Muscle of arm (tissue), 12 donors: ENCODE results near the gene GDAP1L1. TPM values are rescaled to one million over a fixed set of nuclear protein-coding genes. Genes with fewer than 3 reads are reported as not detected.
"Not testable (repeated sequence)": the region's sequence is repeated elsewhere in the genome, so short reads cannot be mapped to it uniquely, and the experiment has no call there.

Experiments
- DNase-seq: peaks from one replicate; pipeline ENCODE4 v3.0.0-alpha.2; 2013
- polyA plus RNA-seq, 12 donors: library from polyadenylated mRNA; unstranded; fragments of 120-200 nt; gene quantifications; one replicate each; pipeline ENCODE4 v1.2.1, GENCODE V29; 2013; ENCODE audit not compliant: insufficient read length in 12 of 12

The GDAP1L1 gene
- polyA plus RNA-seq, 12 donors, result 0.09 to 1.0 (median 0.30) TPM; not detected in 5

DNA sequence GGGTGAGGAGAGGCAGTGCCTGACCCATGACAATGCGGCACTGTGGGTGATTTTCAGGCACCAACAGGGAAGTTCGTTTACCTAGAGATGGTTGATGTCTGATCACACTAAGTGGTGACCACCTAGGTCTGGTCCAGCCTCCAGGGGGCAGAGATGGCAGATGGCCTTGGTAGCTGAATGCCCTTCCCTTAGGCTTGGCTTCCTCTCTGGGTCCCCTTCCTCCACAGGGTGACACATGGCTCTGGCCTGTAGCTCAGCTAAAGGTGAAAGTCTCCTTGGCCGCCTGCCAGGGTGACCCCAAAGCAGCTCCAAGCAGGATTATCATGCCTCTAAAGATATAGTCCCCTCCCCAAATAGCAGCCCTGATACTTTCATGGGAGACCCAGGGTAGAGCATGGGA, 6.4 kb downstream of the GDAP1L1 start:
- DNase-seq, result no peak

DNA sequence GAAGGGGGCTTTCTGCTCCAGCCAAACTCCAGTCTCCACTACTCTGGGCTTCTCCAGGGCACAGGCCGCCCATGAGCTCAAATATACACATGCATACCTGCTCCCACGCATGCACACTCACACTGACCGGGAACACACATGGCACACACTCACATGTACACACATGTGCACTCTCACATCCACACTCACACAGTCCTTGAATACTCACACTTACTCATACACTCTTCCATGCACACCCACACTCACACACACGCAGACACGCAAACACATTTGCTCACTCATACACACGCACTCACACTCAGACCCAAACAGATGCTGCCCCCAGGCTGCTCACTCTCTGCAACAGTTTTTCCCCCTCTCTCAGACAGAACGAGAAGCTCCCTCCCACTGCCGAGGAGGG, 7.0 kb downstream of the GDAP1L1 start:
- no peak for DNase-seq

- DNase-seq, result no peak
Measured at GRCh38 chr20:44255942-44256341, 8.8 kb downstream of the GDAP1L1 start.

DNA sequence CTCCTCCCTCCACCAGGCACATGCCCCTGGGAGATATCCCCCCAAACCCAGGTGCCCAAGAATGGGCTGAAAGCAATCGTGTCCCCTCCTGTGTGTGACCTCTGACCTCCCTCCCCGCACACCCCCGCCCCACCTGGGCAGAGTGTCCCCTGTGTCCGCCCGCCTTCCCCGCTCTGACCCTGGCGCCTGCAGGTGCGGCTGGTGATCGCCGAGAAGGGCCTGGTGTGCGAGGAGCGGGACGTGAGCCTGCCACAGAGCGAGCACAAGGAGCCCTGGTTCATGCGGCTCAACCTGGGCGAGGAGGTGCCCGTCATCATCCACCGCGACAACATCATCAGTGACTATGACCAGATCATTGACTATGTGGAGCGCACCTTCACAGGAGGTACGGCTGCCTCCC, 9.9 kb downstream of the GDAP1L1 start:
- no peak for DNase-seq

DNA sequence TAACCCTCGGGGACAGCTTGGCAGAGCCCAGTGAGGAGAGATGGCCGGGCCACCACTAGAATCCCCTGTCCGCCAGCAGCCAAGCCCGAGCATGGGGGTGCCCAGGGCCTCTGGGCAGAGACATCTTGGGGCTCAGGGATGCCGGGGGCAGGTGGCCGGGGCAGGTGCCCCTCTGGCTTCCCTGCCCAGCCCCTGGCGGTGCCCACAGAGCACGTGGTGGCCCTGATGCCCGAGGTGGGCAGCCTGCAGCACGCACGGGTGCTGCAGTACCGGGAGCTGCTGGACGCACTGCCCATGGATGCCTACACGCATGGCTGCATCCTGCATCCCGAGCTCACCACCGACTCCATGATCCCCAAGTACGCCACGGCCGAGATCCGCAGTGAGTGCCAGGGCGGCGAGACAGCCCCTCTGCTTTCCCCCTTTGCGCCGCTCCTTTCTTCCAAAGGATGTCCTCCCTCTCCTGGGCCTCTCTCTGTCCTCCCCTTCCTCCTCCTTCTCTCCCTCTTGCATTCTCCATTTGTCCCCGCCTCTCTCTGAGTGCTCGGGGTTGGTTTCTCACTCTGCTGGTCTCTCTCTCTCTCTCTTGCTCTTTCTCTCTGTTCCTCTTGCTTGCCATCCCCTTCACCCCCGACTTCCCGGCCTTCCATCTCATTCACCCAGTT, 11.2 kb downstream of the GDAP1L1 start:
- no peak for DNase-seq

- DNase-seq, result no peak
Measured at GRCh38 chr20:44264287-44264686, 17.2 kb downstream of the GDAP1L1 start.

- DNase-seq, result no peak
Measured at GRCh38 chr20:44268802-44269201, 21.7 kb downstream of the GDAP1L1 start.

DNA sequence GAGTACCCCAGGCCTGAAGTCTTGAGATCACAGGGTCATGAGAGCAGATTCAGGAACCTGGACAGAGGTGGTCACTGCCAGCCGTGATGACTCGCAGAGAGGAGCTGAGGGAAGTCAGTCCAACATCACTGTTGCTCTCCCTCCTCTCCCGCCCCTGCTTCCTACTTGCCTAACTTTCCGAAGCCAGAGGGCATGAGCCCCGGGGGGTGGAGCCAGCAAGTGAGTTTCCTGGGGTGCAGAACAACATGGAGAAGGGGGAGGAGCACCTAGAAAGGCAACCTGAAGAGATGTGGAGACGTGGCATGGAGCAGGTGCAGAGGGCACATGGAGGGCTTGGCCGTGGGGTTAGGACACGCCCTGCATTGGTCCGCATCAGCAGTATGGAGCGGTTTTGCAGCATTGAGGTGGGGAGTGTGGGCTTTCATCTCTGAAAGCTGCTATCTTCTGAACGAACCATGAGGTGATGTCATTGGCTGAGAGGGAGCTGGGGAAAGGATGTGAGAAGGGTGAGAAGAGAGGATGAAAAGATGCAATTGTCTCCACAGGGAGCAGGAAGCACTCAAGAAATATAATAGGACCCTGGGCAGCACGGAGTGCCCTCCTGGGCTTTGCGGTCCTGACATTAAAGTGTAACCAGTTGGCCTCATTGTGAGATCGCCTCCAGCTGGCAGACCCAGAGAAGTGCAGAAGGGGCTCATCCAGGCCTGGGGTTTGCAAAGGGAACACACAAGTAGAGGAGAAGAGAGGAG, 25.0 kb downstream of the GDAP1L1 start:
- DNase-seq, result no peak

DNA sequence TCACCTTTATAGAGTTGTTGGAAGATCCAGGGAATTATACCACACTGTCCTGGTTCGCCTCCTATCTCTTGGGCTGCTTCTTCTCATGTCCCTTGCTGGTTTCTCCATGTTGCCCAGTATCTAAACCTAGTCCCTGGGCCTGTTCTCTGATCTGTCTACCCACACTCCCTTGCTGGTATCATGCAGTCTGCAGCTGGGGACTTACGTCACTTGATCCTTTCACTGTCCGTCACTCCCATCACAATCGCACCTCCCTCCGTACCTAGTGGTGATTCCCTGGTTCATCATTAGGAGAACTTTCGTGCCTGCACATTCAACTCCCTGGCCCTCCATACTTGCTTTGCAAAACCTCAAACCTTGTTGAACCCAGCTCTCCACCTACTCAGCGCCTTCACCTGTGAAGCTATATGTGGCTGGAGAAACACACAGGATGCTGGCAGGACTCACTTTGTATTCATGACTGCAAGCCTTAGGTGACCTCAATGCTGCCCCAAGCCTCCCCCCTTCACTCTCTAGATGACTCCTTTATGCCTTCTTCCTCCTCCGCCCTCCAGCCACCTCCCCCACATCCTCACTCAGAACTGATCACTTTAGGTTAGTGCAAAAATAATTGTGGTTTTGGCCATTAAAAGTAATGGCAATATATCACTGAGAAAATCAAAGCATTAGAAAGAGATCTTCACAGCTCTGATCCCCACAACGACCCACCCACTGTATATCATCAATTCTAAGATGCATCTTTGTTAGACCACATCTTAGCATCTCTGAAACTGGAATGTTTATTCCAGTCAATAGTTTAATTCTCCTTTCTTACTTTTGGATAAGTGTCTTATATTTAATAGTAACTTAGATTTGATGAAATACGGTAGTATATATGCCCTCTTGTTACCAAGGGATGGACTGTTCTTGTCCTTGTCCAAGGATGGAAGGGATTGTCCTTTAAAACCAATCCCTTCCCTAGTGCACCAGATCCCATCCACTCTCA, 26.4 kb downstream of the GDAP1L1 start:
- no peak for DNase-seq

DNA sequence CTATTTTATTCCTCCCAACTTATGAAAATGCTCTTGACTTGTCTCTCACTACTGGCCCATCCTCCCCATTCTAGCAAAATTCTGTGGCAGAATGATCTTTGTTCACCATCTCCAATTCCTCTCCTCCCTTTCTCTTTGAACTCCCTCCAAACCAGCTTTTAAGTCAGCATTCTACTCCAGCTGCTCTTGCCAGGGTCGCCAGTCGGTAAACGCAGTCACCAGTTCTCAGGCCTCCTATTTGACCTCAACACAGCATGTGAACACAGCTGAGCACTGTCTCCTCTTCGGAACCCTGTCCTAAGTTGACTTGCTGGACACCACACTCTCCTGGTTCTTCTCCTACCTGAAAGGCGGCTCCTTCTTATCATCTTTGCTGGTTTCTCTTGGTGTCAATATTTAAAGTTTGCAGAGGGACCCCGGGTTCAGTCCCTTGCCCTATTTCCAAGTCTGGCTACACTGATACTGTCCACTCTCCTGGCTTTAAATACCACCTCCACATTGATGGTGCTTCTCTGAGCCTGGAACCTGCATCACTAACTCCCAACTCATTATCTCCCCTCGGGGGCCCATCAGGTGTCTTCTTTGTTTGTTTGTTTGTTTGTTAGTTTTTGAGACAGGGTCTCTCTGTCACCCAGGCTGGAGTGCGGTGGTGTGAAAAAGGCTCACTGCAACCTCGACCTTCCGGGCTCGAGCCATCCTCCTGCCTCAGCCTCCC, 27.4 kb downstream of the GDAP1L1 start:
- DNase-seq, result no peak

- DNase-seq, result no peak
Measured at GRCh38 chr20:44279228-44279627, 32.1 kb downstream of the GDAP1L1 start.

GRCh38 chr20:44280387-44280786, 33.3 kb downstream of the GDAP1L1 start:
- no peak for DNase-seq

GRCh38 chr20:44282192-44282591, 35.1 kb downstream of the GDAP1L1 start:
- no peak for DNase-seq

DNA sequence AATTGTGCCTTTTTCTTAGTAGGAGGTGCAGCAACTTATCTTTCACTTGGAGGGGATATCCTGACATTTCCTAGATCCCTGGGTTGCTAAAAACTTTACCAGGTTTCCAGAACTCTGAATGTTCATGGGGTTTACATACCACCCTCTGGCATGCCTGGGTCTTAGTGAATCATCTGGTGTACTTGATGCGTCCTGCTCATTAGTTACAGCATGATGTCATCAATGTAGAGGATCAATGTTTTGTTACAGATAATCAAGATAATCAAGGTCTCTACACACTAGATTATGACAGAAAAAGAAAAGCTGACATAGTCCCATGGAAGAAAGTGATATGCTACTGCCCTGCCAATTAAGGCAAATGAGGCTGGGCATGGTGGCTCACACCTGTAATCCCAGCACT, 36.9 kb downstream of the GDAP1L1 start:
- DNase-seq, result no peak

- DNase-seq, result no peak
Measured at GRCh38 chr20:44287272-44288097, 40.4 kb downstream of the GDAP1L1 start.

DNA sequence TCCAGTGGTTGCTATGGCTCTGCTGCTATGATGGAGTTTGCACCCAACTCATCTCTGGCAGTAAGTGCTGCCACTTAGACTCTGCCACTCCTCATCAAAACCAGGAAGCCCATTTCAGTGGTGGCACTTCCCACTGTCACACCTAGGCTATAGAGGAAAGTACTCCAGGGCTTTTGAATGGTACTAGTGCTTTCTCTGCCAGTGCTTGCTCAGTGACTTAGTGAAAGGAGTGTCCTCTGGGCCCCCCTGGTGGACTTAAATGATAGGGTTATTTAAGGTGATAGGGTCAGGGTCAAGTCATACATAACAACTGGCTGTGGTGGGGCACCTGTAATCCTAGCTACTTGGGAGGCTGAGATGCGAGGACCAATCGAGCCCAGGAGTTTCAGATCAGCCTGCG, 41.1 kb downstream of the GDAP1L1 start:
- DNase-seq, result no peak

GRCh38 chr20:44291754-44292153, 44.6 kb downstream of the GDAP1L1 start:
- no peak for DNase-seq

GRCh38 chr20:44296011-44296410, 48.9 kb downstream of the GDAP1L1 start:
- no peak for DNase-seq

- no peak for DNase-seq
Measured at GRCh38 chr20:44297721-44298120, 50.6 kb downstream of the GDAP1L1 start.

GRCh38 chr20:44299011-44299535, 52.0 kb downstream of the GDAP1L1 start:
- DNase-seq, result not testable (repeated sequence)
